HL-60 (cell line): Measurements from ENCODE around the gene PCDHGA1.

Experiments
- DNase-seq, 2 experiments: peaks; one replicate each; pipeline ENCODE4 v3.0.0-alpha.2; 2010 to 2020; ENCODE audit warnings: low read depth in 1 of 2, low spot score in 1 of 2
- H3K27ac ChIP-seq: fragments of 250-450 bp; sonication (Bioruptor Pico); replicated peaks from 2 replicates; pipeline ENCODE4 v1.5.1; 2020; ENCODE audit warnings: mild to moderate bottlenecking, moderate library complexity
- H3K27me3 ChIP-seq: fragments of 250-450 bp; sonication (Bioruptor Pico); 2 replicates; pipeline ENCODE4 v1.5.1; 2021; ENCODE audit warnings: mild to moderate bottlenecking, moderate library complexity; ENCODE audit not compliant: insufficient read depth, poor library complexity, severe bottlenecking
- H3K4me3 ChIP-seq: replicated peaks from 2 replicates; pipeline ENCODE4 v1.5.1; 2011; ENCODE audit warnings: mild to moderate bottlenecking, control low read depth, low read length; ENCODE audit not compliant: insufficient read depth
- CTCF ChIP-seq: IDR thresholded peaks from one replicate; pipeline ENCODE4 v1.5.1; 2011; ENCODE audit warnings: low read length, control low read depth, inconsistent platforms; ENCODE audit not compliant: insufficient read depth
- GABPA ChIP-seq: IDR thresholded peaks from 2 replicates; pipeline ENCODE4 v1.6.1; 2012; ENCODE audit warnings: low read depth
- POLR2AphosphoS5 ChIP-seq: IDR thresholded peaks from 2 replicates; pipeline ENCODE4 v1.6.1; 2012; ENCODE audit warnings: low read depth
- REST ChIP-seq: IDR thresholded peaks from 2 replicates; pipeline ENCODE4 v1.6.1; 2012; ENCODE audit warnings: low read depth; ENCODE audit not compliant: insufficient replicate concordance
- SPI1 ChIP-seq: IDR thresholded peaks from 2 replicates; pipeline ENCODE4 v1.6.1; 2012; ENCODE audit warnings: low read depth, mild to moderate bottlenecking, borderline replicate concordance

The PCDHGA1 gene

GRCh38 chr5:141478321-141478945 is 148.1 kb downstream of the PCDHGA1 start:
- TF ChIP-seq CTCF (no peak), GABPA (no peak), POLR2AphosphoS5 (no peak), SPI1 (no peak), REST (no peak)
- Histone ChIP-seq H3K4me3 (no peak overlapping the region), H3K27ac (no peak overlapping the region), H3K27me3 (peaks cover 43% of the 10 kb centered on the region)
- DNase-seq, result no peak

- H3K27me3 ChIP-seq, result peaks cover 54% of the 10 kb centered on the region
- peak in 1 of 2 experiments; percentile 21 for DNase-seq
- TF ChIP-seq CTCF (no peak), SPI1 (peak; percentile 46; the same call in 1 of the 2 replicates)
- no peak overlapping the region for H3K27ac ChIP-seq
- H3K4me3 ChIP-seq, result no peak overlapping the region
Observed at GRCh38 chr5:141479776-141480175, 149.5 kb downstream of the PCDHGA1 start.

- Histone ChIP-seq H3K27me3 (peaks cover 41% of the 10 kb centered on the region), H3K27ac (no peak overlapping the region), H3K4me3 (no peak overlapping the region)
- DNase-seq, result no peak
- TF ChIP-seq CTCF, result no peak
- no peak for TF ChIP-seq POLR2AphosphoS5
- no peak for TF ChIP-seq GABPA
- no peak for TF ChIP-seq SPI1
- TF ChIP-seq REST, result no peak
Observed at GRCh38 chr5:141483902-141484301, 153.6 kb downstream of the PCDHGA1 start.

- H3K27ac ChIP-seq, result no peak overlapping the region
- peaks cover 41% of the 10 kb centered on the region for H3K27me3 ChIP-seq
- DNase-seq, result no peak
- H3K4me3 ChIP-seq, result no peak overlapping the region
- TF ChIP-seq POLR2AphosphoS5 (no peak), CTCF (no peak), REST (no peak), SPI1 (no peak), GABPA (no peak)
Observed at GRCh38 chr5:141484310-141484640, 154.0 kb downstream of the PCDHGA1 start.
